ENCODE data around the gene SYNDIG1. TPM values are rescaled to one million over a fixed set of nuclear protein-coding genes. Genes with fewer than 3 reads are reported as not detected.

Gene SYNDIG1
- polyA plus RNA-seq, 1 donor from 2014 or later = 0.22 TPM

DNA sequence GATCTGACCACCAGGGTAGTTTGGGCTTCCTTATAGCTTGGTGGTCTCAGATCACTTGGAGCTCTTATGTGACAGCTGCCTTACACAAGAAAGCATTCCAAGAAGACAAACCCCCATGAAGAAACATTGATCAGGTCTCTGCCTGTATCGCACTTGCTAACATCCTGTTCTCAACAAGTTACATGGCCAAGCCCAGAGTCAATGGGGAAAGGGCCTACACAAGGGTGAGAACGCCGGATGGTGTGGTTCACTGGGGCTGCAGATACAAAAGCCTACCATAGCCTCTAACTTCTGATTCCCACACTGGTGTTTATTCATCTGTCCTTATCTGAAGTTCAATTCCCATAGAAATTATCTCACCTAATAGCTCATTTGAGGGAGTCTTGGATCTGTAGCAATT, 235.5 kb downstream of the SYNDIG1 start:
- Histone ChIP-seq H4K20me1 (ENCODE audit: insufficient read depth) (no peaks in the 10 kb centered on the region), H3K4me3 (ENCODE audit: low read length) (no peak overlapping the region), H3K79me2 (replicated peaks; ENCODE audit: insufficient read depth, low read length) (no peaks in the 10 kb centered on the region)

DNA sequence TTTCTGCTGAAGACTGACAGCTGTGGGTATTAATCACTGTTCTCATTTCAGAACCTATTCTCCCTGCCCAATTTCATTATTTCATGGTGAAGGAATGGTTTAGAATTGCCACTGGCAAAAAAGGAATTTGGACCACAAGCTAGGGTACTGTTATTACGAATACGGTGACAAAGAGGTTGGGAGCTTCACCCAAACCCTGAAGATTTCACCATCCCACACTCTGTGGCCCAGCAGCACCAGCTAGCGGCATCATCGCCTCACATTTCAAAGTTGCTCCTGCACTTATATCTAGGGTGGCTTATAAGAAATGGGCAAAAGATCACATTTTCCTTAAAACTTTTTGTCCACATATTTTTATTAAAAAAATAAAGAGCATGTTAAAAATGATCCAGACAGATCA, 236.1 kb downstream of the SYNDIG1 start:
- Histone ChIP-seq H3K79me2 (replicated peaks; ENCODE audit: insufficient read depth, low read length) (no peaks in the 10 kb centered on the region), H2AFZ (ENCODE audit: low read depth, low read length) (no peak overlapping the region), H3K9me2 (ENCODE audit: insufficient read depth, low read length) (no peaks in the 10 kb centered on the region), H3K27me3 (ENCODE audit: insufficient read depth, low read depth, low read length) (no peaks in the 10 kb centered on the region), H3K27ac (ENCODE audit: low read length) (no peak overlapping the region), H3K4me3 (ENCODE audit: low read length) (no peak overlapping the region), H3K9ac (ENCODE audit: low read length) (no peak overlapping the region), H3K36me3 (ENCODE audit: insufficient read depth, low read length) (no peaks in the 10 kb centered on the region), H3K4me2 (ENCODE audit: low read length) (no peak overlapping the region), H3F3A (ENCODE audit: insufficient read depth, low read length, poor library complexity, severe bottlenecking) (no peaks in the 10 kb centered on the region), H4K20me1 (ENCODE audit: insufficient read depth) (no peaks in the 10 kb centered on the region), H3K9me3 (ENCODE audit: low read length) (no peaks in the 10 kb centered on the region)
- no peak for TF ChIP-seq POLR2AphosphoS5 (IDR thresholded peaks at IDR 0.05)
- no peak for TF ChIP-seq RAD21 (conservative IDR thresholded peaks at IDR 0.05)
- no peak for TF ChIP-seq EP300 (conservative IDR thresholded peaks at IDR 0.05; ENCODE audit: poor library complexity, severe bottlenecking)
- no peak for TF ChIP-seq MXI1 (conservative IDR thresholded peaks at IDR 0.05; ENCODE audit: poor library complexity, severe bottlenecking)
- TF ChIP-seq, protein P1, sequence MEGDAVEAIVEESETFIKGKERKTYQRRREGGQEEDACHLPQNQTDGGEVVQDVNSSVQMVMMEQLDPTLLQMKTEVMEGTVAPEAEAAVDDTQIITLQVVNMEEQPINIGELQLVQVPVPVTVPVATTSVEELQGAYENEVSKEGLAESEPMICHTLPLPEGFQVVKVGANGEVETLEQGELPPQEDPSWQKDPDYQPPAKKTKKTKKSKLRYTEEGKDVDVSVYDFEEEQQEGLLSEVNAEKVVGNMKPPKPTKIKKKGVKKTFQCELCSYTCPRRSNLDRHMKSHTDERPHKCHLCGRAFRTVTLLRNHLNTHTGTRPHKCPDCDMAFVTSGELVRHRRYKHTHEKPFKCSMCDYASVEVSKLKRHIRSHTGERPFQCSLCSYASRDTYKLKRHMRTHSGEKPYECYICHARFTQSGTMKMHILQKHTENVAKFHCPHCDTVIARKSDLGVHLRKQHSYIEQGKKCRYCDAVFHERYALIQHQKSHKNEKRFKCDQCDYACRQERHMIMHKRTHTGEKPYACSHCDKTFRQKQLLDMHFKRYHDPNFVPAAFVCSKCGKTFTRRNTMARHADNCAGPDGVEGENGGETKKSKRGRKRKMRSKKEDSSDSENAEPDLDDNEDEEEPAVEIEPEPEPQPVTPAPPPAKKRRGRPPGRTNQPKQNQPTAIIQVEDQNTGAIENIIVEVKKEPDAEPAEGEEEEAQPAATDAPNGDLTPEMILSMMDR (IDR thresholded peaks at IDR 0.05; ENCODE audit: poor library complexity, severe bottlenecking) = no peak

More for the DNA sequence above, 235.5 kb downstream of the SYNDIG1 start:
- no peak overlapping the region for H3K9ac ChIP-seq (ENCODE audit: low read length)
- H3K9me3 ChIP-seq (ENCODE audit: low read length) = no peaks in the 10 kb centered on the region
- no peaks in the 10 kb centered on the region for H3K27me3 ChIP-seq (ENCODE audit: insufficient read depth, low read depth, low read length)
- no peaks in the 10 kb centered on the region for H3K36me3 ChIP-seq (ENCODE audit: insufficient read depth, low read length)
- TF ChIP-seq, protein P1 (IDR thresholded peaks at IDR 0.05; ENCODE audit: poor library complexity, severe bottlenecking) = no peak
- TF ChIP-seq SMC3 (conservative IDR thresholded peaks at IDR 0.05; ENCODE audit: poor library complexity) = no peak
- TF ChIP-seq TAF1 (IDR thresholded peaks at IDR 0.05; ENCODE audit: low read depth) = no peak
- no peak for TF ChIP-seq EZH2 (IDR thresholded peaks at IDR 0.05; ENCODE audit: borderline replicate concordance, insufficient read depth, low read length, poor library complexity, severe bottlenecking)
- no peak for TF ChIP-seq RAD21 (conservative IDR thresholded peaks at IDR 0.05)
- no peak for TF ChIP-seq MXI1 (conservative IDR thresholded peaks at IDR 0.05; ENCODE audit: poor library complexity, severe bottlenecking)
- no peak for TF ChIP-seq EP300 (conservative IDR thresholded peaks at IDR 0.05; ENCODE audit: poor library complexity, severe bottlenecking)
- no peak for TF ChIP-seq POLR2AphosphoS5 (IDR thresholded peaks at IDR 0.05)
- TF ChIP-seq, protein P2, sequence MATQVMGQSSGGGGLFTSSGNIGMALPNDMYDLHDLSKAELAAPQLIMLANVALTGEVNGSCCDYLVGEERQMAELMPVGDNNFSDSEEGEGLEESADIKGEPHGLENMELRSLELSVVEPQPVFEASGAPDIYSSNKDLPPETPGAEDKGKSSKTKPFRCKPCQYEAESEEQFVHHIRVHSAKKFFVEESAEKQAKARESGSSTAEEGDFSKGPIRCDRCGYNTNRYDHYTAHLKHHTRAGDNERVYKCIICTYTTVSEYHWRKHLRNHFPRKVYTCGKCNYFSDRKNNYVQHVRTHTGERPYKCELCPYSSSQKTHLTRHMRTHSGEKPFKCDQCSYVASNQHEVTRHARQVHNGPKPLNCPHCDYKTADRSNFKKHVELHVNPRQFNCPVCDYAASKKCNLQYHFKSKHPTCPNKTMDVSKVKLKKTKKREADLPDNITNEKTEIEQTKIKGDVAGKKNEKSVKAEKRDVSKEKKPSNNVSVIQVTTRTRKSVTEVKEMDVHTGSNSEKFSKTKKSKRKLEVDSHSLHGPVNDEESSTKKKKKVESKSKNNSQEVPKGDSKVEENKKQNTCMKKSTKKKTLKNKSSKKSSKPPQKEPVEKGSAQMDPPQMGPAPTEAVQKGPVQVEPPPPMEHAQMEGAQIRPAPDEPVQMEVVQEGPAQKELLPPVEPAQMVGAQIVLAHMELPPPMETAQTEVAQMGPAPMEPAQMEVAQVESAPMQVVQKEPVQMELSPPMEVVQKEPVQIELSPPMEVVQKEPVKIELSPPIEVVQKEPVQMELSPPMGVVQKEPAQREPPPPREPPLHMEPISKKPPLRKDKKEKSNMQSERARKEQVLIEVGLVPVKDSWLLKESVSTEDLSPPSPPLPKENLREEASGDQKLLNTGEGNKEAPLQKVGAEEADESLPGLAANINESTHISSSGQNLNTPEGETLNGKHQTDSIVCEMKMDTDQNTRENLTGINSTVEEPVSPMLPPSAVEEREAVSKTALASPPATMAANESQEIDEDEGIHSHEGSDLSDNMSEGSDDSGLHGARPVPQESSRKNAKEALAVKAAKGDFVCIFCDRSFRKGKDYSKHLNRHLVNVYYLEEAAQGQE (IDR thresholded peaks at IDR 0.05; ENCODE audit: borderline replicate concordance) = no peak
- no peaks in the 10 kb centered on the region for H3K9me2 ChIP-seq (ENCODE audit: insufficient read depth, low read length)
- no peak overlapping the region for H3K4me2 ChIP-seq (ENCODE audit: low read length)
- no peak overlapping the region for H2AFZ ChIP-seq (ENCODE audit: low read depth, low read length)
- H3F3A ChIP-seq (ENCODE audit: insufficient read depth, low read length, poor library complexity, severe bottlenecking) = no peaks in the 10 kb centered on the region
- H3K27ac ChIP-seq (ENCODE audit: low read length) = no peak overlapping the region
